CD4-positive, alpha-beta T cell treated with Interleukin-4 for 4 hours (primary cell): ENCODE data around the gene PLA2G4D.

Experiments used
- DNase-seq: peaks from one replicate; pipeline ENCODE4 v3.0.0-alpha.2; 2020

Gene PLA2G4D

DNA sequence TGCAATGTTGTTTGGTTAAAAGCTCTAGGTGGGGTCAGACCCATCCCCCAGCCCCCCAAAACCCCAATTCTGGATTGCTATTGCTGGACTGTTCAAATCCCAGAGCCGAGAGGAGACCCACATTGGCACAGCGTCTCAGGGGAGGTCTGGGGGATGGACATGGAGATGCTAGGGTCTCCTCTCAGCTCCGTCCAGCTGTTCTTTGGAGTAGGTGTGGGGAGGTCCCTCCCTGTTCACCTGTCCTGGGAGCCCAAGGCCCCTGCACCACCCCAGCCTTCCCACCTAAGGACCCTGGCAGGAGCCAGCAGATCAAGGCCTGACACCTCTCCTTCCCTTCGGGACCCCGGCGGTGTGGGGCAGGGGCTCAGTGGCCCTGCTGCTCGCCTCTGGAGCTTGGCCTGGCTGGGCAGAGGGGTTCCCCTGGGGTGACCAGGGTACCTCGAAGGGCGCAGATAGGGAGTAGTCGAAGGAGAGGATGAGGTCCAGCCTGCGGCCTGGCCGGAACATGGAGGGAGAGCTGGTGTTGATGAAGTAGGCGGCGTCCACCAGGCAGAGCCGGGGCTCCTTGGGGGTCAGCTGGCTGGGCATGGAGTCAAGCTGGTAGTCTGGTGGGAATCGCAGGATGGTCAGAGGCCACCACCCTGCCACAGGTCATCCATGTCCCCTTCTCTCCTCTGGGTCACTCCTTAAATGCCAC lies 23.9 kb downstream of the PLA2G4D start:
- no peak for DNase-seq

DNA sequence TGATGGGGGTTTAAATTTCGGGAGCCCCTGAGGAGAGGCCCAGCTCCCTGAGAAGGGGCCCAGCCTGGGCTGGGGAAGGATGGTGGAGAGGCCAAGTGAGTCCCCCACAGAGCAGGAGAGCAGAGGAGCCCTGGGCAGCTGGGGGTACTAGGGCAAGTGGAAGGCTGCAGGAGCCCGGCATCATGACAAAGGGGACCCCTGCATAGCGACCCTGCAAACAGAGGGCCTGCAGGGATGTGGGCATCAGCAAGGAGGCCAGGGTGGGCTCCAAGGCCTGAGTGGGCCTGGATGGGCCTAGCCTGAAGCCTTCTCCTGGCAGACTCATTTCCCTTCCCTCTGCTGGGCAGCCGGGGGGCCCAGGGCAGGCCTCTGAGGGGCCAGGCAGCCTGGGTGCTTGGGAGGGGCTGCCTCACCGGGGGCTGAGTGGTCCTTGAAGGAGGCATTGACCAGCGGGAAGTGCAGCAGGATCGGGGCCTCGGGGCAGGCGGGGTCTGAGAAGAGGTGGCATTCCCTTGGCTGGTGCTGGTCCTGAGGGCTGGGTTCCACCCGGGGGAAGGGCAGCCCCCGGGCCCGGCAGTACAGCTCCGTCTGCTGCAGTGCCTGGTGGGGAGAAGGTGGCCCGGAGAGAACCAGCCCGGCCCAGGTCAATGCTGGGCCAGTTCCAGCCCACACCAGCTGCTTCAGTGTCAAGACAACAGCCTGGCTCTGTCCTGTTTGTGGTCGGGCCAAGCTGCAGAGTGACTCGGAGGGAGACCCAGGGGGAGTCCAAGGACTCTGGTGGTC lies 24.7 kb downstream of the PLA2G4D start:
- DNase-seq: no peak

DNA sequence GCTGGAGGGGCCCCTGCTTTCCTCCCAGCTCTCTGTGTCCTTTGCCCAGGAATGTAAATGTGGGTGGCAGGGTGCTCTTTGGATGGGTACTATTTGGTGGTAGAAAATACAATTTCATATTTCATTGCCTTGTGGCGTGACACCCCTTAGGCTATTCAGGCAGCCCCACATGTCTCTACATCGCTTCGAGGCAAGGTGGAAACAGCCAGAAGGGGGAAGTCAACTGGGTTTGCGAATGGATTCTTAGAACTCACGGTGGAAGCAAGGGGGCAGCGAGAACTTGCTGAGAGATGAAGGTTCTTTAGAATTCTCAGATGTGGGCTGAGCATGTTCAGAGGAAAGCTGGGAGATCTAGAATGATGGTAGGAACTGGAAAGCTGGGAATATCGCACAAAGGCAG lies 25.3 kb downstream of the PLA2G4D start:
- DNase-seq: no peak

DNA sequence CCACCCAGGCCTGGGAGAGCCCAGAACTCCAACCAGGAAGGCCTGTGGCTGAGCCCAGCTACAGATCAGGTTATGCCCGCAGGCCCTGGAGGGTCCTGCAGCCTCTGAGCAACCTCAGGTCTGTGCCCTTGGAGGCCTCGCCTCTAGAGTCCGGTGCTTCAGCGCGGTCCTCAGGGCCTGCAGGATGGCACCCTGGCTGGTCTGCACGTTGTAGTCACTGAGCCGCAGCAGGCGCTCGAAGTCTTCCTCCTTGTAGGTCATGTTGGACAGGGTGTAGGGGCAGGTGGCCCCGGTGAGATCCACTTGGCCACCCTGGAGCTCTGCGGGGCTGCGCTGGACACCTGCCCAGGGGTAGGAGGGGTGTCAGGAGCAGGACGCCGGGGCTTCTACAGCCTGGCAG lies 25.8 kb downstream of the PLA2G4D start:
- DNase-seq: no peak

DNA sequence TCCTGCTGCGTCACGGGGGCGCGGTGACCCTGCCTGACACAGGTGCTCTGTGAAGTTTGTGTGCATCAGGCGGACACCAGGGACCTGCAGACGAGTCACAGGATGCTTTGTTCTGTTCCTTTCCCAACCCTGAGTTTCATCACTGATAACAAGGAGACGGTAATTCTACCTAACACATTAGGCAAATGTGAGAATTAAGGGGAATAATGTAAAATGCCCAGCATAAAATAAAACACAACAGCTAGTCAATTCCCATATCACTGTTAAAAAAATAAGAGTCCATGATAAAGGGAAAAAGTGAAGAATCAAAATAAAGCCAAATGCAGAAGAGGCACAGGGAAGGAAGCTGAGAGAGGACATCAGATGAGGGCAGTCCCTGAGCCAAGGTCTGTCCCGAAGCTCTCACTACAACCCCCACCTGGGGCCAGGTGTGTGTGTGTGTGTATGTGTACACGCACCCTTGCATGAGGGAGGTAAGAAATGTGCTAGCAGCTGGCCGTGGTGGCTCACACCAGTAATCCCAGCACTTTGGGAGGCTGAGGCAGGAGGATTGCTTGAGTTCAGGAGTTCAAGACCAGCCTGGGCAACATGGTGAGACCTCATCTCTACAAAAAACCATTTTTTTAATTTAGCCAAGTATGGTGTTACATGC lies 27.5 kb downstream of the PLA2G4D start:
- no peak for DNase-seq

DNA sequence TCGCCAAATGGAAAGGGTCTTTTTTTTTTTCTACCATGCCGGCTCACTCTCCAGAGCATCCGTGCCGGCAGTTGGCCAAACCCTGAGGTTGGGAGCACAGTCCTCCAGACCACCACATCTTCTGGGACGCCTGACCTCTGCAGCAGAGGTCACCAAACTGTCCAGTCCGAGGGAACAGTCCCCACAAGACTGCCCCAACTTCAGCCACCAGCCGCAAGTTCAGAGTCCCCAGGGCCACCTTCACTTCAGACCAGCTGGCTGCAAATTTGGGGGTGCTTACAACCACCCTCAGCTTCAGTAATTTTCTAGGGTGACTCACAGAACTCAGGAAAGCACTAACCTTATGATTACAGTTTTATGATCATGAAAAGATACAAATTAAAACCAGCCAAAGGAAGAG lies 28.9 kb downstream of the PLA2G4D start:
- no peak for DNase-seq

DNA sequence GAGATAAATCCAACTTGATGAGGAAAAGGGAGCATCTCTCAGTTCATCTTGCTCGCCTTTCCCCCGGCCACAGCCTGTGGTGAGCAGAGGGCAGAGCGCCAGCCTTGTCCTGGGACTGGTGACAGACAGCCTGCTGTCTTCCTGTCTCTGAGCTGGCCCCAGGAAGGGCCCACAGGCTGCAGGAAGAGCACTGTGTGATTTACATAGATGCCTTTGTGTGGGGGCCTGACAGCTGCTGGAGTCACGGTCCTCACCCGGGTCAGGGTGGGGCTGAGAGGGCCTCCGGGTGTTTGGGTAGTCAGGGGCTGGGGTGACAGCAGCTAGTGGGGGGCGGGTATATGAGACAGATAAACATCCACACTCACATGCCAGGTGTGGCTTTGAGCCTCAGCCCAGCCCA lies 29.3 kb downstream of the PLA2G4D start:
- no peak for DNase-seq

DNA sequence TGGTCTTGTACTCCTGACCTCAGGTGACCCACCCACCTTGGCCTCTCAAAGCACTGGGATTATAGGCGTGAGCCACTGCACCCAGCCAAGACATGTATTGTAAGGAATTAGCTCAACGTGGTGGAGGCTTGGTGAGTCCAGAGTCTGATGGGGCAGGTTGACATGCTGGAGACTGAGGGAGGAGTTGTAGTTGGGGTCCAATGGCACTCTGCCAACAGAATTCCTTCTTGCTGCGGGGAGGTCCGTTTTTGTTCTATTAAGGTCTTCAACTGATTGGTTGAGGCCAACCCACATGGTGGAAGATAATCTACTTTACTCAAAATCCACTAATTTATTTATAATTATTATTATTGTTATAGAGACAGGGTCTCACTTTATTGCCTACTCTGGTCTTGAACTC lies 30.1 kb downstream of the PLA2G4D start:
- no peak for DNase-seq

DNA sequence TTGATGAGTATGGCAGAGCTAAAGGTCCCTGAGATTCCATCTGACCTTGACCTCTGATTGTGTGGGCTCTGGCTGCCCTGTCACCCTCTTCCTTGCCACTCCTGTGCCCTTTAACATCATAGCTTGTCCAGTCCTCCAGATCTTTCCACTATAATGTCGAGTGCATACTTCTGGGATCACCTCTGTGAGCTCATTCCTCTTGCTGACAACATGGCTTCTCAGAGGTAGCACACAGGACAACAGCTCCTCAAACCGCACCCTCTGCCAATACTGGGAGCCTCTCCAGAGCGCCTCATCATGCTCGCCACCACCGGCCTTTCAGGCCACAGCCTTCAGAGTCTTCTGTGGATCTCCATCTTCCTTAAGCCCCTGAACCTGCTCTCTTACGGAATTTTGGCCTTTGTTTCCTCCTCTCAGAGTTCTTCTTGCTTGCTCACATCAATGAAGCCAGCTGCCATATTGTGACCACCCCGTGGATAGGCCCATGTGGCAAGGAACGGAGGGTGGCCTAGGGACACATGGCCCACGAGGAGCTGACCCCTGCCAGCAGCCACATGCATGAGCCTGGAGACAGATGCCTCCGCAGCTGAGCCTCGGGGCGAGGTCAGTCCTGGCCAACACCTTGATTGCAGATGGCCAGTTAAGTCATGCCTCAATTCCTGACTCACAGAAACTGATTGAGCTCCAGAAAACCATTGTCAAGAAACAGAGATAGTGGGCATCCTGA lies 31.1 kb downstream of the PLA2G4D start:
- no peak for DNase-seq

DNA sequence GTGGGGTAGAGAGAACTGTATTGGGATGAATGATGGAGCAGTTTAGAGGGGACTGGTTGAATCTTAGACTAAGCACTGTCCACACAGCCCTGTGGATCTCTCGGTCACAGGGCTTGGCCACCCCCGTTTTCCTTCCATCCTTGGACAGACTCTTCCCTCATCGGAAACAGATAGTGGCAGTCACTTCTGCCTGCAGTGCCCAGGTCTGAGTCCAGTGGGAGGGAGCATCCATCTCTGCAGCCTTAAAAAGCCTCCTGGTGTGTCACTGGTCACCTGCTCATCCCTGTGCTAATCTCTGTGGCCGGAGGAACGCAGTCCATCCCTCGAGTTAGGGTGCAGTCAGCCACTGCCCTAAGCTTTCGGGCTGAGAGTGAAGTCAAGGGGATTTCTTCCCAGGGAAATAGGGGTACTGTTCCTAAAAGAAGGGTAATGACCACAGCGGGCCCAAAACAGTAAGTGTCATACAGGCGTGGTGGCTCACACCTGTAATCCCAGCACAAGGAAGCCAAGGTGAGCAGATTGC lies 32.0 kb downstream of the PLA2G4D start:
- no peak for DNase-seq

DNA sequence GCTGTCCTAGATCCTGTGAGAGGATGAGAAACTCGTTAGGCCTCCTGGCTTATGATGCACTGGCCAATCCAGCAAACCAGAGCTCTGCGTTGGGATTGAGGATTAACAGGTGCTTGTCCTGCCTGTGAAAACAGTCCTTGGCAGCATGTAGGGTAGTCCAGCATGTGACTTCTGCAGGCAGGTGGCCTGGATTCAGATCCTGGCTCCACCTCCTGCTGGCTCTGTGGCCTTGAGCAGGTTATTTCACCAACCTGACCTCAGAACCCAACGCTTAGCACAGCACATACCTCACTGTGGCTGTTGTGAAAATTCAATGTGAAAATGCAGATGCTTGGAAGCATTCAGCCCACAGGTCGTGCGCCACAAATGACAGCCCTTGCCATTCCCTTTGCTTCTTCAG lies 33.6 kb downstream of the PLA2G4D start:
- no peak for DNase-seq

DNA sequence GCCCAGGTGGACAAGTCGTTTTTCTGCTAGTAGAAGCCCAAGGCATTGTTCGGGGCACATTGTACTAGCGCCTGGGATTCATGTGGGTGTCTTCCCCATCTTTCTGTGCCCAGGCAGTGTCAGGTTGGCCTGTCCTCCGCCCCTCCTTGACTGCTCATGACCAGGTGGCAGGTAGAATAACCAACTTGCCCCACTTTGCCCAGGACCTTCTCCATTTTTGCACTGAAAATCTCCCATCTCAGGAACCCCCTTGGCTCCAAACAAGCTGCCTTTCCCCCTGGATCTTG lies 33.9 kb downstream of the PLA2G4D start:
- no peak for DNase-seq

DNA sequence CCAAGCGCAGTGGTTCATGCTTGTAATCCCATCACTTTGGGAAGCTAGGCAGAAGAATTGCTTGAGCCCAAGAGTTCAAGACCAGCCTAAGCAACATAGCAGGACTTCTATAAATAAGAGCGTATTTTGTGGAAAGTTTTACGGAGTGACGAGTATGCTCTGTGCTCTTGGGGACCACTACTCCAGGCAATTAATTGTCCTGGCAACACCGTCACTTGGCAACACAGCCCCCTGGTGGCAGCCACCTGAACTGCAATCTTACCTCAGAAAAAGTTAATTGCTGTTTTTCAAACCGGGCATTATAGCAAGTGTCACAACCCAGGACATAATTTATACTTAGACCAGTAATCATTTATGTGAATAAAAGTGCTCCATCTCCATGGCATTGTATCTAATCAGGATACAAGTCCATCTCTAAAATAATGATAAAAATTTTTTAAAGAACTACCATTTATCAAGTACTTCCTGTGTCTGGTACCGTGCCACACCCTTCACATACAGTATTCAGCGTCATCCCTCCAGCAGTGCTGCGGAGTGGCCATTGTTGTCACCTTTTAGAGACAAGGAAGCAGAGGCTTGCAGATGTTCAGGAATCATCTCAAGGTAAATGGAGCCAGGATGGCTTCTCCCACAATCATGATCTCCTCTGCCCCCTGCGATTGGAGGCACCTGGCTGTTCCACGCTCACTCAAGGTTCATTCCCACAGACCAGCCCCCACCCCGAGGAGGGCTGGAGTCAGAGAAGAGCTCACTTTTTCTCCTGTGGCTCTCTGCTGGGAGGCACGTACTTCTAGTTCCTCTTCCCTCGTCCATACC lies 34.5 kb downstream of the PLA2G4D start:
- peak; percentile 65 for DNase-seq

DNA sequence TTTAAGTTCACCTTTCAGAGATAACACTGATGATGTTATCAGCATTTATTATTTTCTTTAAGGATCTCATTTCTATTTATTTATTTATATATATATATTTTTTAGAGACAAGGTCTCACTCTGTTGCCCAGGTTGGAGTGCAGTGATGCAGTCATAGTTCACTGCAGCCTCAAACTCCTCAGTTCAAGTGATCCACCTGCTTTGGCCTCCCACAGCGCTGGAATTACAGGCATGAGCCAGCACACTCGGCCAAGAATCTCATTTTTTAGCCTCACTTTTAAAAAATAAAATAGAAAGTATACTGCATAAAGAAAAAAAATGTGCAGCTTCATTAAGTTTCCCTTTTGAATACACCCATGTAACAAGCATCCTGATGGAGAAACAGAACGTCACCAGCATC lies 35.6 kb downstream of the PLA2G4D start:
- DNase-seq: no peak

DNA sequence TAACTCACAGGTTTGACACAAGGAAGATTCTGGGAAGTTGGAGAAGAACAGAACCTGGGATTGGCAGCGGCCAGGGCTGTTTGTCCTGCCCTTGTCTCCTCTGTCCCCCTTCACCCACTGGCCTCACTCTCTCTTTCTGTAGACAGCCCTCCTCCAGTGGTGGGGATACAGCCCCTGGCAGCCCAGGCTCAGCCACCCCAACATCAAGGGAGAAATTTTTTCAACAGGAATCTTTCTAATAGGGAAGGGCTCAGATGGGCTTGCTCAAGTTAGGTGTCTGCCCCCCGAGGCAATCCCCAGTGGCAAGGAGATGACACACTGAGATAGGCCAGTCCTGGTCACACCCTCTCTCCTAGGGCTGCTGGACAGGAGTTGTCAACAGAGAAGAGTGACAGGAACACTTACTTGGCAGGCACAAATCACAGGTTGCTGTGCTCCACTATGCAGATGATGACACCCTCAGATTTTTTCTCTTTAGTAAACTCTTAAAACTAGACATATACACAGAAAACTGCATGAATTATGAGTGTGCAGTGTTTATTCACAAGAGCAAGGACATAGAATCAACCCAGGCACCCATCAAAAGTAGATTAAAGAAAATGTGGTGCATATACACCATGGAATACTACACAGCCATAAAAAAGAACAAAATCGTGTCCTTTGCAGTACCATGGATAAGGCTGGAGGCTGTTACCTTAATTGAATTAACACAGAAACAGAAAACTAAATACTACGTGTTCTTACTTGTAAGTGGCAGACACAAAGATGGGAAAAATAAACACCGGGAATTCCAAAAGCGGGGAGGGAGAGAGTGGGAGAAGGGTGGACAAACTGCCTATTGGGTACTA lies 36.3 kb downstream of the PLA2G4D start:
- DNase-seq: no peak

DNA sequence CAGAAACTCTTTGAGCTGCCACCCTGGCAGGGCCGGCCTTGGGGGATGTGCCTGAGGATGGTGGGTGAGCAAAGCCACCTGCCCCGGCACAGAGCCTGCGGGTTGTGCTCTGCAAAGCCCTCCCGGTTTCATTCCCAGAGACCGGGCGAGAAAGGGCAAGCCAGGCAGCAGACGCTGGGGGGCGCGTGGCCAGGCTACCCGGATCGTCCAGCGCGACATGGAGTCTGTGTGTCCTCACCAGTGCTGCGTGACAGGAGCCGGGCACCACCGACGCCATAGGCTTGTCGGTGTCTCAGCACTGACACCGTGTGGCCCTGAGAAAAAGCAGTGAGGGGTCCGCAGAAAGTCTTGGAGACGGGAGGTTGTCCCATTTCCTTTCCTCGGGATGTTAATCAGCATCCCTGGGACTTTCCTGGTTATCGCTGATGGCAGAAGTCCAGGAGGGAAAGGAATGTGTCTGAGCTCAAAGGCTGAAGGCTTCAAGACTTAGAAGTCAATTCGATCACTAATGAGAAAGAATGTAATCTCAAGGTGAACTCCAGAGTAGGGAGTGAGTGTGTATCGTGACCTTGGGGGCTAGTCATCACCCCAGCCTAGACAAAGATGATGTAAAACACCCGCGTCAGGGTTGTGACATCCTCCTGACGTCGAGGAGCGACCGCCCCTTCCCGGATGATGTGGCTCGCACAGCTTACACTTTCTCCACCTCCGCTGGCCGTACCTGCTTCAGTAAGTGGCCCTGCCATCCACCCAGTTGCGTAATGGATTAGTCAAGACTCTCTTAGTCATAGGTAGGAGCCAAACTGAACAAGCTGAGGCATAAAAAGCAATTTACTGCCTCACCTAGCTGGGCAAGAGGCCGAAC lies 37.2 kb downstream of the PLA2G4D start:
- peak; percentile 52 for DNase-seq

DNA sequence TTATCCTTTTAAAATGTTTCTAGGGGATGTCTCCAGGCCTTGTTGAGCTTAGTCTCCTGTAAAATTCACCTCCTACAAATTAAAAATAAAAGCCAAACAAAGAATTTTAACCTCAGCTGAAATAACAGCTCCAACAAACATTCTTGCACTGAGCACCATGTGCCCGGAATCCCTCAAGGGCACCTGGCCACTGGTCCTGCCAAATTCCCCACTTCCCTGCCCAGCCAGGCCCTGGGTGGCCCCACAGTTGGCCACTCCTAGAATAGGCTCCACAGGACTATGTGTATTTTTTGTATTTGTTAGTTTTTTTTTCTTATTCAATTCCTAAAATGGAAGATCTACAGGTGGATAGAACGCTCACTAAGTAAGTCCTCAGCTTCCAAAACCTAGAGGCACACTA lies 40.4 kb downstream of the PLA2G4D start:
- DNase-seq: no peak

DNA sequence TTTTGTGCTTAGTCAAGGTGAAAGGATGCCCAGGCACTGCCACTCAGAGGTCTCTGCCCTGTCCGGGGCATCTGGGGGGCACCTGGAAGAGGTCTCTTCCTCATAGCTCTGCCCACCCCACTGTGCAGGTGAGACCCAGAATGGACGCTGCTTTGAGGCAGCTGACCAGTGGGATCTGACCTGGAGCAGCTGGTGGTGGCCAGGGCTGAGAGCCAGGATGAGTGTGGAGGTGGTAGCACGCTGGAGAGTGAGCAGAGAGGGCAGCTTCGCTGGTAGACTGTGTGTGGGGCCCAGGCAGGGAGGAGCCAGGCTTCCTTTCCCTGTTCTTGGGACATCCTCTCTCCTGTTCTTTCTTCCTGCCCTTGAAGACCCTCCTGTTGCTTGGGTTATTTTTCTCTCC lies 41.4 kb downstream of the PLA2G4D start:
- no peak for DNase-seq

DNA sequence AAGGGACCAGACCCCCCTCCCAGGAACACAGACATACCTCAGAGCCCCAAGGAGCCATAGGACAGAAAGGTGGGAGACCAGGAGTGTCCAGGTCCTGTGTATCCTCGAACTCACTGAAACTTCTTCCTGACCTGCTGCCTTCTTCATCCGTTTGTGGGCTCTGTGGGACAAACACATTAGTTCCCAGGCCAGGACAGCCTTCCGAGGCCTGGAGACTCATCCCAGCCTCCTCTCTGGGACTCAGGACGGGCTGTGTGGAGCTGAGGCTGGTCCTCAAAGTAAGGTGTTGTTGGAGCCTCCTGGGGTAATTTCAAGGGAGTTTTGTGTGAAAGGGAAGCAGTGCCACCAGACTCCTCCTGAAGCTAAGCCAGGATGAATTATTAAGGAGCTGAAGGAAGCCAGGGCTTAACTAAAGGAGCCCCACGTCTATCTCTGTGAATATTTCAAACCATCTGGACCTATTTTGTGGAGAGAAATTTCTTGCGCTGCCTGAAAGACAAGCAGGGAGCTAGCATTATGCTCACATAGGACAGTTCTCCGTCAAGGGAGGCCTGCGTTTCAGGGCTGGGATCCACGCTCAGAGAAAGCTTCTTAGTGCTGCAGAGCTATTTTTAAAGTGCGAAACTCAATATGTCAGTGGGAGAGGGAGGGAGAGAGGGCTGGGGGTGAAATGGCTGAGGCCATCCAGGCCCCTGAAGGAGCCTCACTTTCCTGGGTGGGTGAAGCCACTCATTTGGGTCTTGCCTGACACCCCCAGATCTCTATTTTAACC lies 43.7 kb downstream of the PLA2G4D start:
- DNase-seq: no peak

DNA sequence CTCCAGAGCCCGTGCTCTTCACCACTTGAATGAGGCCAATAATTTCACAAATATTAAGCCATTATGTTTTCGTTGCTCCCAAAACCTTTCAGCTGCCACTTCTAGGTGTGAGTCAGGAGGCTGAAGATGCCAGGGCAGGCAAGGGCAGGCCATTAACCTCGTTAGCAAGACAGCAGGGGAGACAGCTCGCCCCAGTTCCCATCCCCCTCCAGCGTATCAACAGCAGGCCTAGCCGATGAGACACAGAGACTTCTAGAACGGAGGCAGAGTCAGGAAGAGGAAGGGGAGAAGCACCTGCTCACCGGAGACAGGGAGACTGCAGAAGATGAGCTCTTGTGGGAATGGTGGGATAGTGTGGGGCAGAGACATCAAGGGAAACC lies 45.6 kb downstream of the PLA2G4D start:
- no peak for DNase-seq
